TTC549 (cell line): ENCODE data around the gene SLC22A14.
"Not testable (repeated sequence)": the region's sequence is repeated elsewhere in the genome, so short reads cannot be mapped to it uniquely, and the experiment has no call there.

Experiments
- FAIRE-seq: peaks from 2 replicates; lab custom pipeline; 2012; peaks lifted over from hg19 to GRCh38; lab: Jason Lieb, UNC

SLC22A14 gene

GRCh38 chr3:38314112-38314763 lies 32.1 kb downstream of the SLC22A14 start:
- no peak for FAIRE-seq

- FAIRE-seq = no peak
These were observed 32.8 kb downstream of the SLC22A14 start for GRCh38 chr3:38314764-38315487.

GRCh38 chr3:38315488-38316230 lies 33.6 kb downstream of the SLC22A14 start:
- no peak for FAIRE-seq

GRCh38 chr3:38316356-38317191 lies 34.5 kb downstream of the SLC22A14 start:
- no peak for FAIRE-seq

- no peak for FAIRE-seq
These were observed 35.2 kb downstream of the SLC22A14 start for GRCh38 chr3:38317192-38317759.

GRCh38 chr3:38318766-38319671 lies 36.9 kb downstream of the SLC22A14 start:
- FAIRE-seq = no peak

DNA sequence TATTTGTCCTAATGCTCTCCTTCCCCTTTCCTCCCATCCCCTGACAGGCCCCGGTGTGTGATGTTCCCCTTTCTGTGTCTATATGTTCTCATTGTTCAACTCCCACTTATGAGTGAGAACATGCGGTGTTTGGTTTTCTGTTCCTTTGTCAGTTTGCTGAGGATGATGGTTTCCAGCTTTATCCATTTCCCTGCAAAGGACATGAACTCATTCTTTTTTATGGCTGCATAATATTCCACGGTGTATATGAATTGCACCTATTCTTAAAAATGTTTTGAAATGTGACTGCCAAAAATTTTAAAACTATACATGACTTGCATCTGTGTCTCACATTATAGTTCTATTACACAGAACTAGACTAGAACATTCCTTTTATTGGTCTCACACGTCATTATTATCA lies 38.5 kb downstream of the SLC22A14 start:
- not testable (repeated sequence) for FAIRE-seq

- no peak for FAIRE-seq
These were observed 41.0 kb downstream of the SLC22A14 start for GRCh38 chr3:38323060-38323459.

DNA sequence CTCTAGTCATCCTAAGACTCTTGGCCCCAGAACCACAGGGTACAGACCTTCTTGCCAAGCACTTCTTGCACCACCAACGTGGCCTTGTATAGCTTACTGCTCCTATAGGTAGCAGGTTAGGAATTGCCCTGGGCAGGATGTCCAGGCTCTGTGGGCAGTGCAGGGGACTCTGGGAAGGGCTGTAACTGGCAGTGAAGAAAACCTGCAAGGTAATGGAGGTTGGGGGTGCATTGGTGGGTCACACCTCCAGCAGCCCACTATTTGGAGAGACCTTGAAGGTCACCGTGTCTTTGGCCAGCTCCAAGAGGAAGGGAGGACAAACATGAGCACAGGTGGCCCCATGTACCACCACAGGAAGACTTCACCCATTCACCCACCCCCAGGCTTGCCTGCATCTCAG lies 43.2 kb downstream of the SLC22A14 start:
- FAIRE-seq = no peak

DNA sequence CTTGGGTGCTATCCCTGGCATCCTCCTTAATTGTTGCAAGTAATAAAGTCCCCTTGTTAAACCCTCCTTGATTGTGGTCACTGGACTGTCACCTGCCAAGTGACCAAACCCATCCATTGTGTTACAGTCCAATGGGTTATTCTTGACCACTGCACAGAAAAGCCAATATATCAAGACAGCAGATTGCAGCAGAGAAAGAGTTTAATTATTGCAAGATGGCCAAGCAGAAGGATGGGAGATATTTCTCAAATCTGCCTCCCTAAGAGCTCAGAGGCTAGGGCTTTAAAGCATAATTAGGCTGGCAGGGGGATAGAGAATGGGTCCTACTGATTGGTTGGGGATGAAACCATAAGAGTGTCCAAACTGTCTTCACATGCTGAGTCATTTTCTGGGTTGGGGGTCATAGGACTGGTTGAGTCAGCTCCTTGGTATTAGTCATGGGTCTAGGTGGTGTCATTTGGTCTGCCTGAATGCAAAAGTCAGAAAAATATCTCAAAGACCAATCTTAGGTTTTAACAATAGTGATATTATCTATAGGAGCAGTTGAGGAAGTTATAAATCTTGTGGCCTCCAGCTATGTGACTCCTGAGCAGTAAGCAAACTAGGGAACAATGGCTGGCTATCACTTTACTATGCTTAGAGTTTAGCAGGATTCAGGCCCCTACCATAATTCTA lies 45.4 kb downstream of the SLC22A14 start:
- no peak for FAIRE-seq

DNA sequence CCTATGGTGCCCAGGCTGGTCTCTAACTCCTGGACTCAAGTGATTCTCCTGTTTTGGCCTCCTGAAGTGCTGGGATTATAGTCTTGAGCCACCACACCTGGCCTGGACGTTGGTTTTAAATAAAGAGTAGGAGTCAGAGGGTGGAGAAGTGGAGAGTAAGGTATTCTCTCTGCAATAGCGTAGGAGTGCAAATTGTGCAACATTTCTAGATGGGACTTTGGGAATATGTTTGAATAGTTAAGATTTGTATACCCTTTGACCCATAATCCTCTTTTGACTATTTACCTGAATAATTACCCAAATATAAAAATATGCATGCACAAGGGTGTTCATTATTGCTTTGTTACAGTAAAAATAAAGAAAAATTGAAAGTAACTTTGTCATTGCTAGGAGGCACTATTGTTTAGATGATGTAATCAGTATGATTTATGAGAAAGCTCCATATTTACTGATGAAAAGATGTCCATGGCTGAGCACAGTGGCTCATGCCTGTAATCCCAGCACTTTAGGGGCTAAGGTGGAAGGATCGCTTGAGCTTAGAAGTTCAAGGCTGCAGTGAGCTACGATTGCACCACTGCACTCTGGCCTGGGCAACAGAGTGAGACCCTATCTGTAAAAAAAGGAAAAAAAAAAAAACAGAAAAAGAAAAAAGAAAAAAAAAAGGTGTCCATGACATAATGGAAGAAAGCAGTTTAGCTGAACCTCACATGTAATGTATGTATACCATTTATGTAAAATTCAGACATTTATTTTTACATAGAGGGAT lies 49.3 kb downstream of the SLC22A14 start:
- FAIRE-seq = no peak

DNA sequence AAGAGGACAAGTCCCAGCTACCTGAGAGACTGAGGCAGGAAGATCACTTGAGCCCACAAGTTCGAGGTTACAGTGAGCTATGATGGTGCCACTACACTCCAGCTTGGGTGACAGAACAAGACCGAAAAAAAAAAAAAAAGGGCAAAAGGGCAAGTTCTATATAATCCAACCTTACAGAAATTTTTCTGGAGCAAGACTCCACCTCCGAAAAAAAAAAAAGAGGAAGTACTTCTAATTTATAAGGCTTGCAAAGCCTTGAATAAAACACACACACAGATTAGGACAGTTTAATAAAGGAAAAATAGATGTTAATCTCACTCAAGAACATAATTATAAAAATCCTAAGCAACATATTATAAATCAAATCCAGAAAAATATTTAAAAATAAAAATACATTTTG lies 50.1 kb downstream of the SLC22A14 start:
- no peak for FAIRE-seq

DNA sequence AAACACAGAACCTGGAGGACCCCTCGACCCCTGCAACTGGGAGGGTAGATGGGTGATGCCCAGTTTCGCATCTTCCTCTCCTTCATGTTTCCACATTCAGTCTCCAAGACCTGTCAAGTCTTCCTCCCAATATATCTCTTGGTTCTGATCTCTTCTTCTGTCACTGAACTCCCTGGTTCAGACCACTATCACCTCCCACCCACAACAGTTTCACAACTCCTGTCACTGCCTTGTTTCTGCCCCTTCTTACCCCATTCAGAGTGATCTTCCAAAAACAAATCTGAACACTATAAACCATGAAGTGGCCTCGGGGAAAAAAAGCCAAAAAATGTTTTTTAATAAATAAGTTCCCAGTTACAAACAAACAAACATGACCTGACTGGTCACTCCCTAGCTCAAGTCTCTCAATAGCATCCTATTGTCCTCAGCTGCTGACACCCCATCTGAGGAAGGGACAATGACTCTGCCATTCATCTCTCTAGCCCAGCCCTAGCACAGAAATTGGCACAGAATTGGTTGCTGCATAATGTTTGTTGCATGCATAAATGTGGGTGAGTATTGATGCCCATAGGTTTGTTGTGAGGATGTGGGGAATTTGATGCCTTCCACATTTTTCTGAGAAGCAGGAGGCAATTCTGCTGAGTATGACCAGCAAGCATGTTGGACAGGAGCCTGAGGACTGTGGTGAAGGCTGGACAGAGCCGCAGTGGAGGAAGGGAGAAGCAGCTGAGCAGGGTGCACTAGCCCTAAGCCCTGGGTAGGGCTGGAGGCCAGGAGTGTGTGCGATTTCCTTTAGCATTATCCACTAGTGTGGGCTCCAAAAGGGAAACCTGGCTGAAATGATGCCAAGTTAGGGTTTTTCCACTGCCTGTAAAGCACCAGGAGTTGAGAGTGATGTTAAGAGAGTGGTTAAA lies 52.3 kb downstream of the SLC22A14 start:
- no peak for FAIRE-seq

DNA sequence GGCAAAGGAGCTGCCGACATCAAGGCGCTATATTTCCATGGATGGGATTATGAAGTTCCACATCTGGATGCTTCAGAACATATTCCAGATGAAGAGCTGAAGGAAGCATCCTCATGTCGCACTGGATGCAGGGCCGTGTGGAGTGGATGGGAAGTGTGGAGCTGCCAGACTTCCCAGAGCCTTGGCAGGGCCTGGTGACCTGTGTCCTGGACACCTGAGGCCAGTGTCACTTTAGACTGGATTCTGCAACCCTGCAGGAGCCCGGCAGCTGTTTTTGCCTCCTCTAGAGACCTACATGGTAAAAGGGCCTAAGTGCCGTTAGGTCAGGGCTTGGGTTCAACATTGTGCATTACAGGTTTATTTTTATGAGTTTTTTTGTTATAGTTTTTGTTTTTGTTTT lies 53.2 kb downstream of the SLC22A14 start:
- FAIRE-seq = no peak

DNA sequence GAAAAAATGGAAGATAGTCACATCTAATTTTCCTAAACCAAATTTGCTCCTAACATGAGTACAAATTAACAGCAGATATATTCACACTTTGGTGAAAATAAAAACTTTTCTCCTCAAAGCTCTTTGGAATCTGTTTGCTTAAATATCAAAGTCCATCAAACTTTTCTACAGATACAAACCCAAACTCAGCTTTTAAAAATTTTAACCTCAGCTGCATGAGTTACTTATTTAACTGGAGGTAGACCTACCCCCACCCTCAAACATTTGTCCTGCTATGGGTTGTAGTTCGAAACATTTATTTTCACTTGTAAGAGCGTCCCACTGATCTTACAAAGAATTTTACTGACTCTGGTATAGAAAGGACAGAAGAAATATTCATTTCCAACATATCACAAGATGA lies 55.6 kb downstream of the SLC22A14 start:
- FAIRE-seq = no peak

GRCh38 chr3:38343797-38344594 lies 61.9 kb downstream of the SLC22A14 start:
- no peak for FAIRE-seq

DNA sequence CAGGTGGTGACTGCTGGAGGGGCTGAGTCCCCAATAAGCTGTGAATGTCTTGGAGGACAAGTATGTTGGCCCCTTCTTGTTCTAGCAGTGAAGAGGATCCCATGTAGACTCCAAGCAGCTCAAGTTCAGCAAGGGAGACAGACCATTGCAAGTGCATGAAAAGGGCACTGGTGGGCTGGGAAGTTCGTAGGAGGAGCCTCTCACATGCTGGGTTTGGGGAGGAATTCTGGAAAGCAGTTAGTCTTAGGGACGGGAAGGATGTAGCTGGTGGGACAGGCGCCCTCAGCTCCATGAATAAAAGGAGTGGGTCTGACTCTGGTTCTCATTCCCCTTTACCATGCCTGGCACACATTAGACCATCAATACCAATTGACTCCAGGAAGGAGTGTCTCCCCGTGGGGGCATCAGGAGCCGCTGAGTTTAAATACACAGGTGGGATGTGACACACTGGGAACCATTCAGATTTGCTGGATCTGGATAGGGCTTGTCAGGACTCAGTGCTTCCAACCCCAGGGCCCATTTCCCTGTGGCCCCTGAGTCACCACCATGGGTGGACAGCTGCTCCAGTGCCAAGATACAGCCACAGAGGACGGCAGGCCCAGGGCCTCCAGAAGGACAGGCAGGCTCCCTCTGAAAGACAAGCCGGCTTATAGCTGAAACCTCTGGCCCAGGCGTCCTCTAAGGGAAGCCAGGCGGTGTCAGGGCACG lies 63.9 kb downstream of the SLC22A14 start:
- FAIRE-seq = no peak
